ELF-1 (cell line): ENCODE measurements around the gene GDF2.

ENCODE experiments used
- DNase-seq: peaks from one replicate; pipeline ENCODE4 v3.0.0-alpha.2; 2016; ENCODE audit warnings: low read depth, low spot score

Gene GDF2

DNA sequence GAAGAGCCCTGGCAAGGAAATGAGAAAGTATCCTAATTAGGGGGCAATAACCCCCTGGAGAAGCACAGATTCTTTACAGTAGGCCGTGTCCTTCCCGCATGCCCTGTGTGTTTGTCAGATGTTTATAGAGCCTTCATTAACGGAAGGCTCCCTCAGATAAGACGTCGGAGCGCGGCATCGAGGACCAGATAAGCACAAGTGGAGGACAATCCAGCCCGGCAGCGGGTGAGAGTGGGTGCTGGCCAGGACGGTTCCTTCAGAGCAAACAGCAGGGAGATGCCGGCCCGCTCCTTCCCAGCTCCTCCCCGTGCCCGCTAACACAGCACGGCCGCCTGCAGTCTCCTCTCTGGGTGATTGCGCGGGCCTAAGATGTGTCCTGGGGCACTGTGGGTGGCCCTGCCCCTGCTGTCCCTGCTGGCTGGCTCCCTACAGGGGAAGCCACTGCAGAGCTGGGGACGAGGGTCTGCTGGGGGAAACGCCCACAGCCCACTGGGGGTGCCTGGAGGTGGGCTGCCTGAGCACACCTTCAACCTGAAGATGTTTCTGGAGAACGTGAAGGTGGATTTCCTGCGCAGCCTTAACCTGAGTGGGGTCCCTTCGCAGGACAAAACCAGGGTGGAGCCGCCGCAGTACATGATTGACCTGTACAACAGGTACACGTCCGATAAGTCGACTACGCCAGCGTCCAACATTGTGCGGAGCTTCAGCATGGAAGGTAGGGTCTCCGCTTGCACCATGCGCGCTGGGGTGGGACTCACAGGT is at the start of gene GDF2:
TSS of gene GDF2 (plus strand) at position 155 of the 762 bp plus-strand sequence. CDS start at position 370, 215 bp downstream.
- no peak for DNase-seq

DNA sequence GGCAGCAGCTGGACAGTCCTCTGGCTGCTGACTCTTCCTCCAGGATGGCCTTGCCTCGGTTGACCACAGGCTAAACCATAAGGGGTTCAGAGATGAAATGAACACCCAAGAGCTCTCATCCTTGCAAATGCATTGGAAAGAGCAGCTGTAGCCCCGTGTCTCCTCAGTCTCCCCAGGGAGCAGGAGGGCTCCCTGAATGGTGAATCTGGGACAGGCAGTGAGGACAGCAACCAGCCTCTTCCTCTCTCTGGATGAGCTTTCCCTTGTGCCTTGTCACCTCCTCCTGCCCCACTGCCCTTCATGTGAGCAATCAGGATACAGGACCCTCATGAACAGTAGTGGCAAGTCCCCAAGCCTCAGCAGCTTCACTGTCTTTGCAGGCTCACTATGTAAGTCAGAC is 46.2 kb upstream of the GDF2 start:
- no peak for DNase-seq

DNA sequence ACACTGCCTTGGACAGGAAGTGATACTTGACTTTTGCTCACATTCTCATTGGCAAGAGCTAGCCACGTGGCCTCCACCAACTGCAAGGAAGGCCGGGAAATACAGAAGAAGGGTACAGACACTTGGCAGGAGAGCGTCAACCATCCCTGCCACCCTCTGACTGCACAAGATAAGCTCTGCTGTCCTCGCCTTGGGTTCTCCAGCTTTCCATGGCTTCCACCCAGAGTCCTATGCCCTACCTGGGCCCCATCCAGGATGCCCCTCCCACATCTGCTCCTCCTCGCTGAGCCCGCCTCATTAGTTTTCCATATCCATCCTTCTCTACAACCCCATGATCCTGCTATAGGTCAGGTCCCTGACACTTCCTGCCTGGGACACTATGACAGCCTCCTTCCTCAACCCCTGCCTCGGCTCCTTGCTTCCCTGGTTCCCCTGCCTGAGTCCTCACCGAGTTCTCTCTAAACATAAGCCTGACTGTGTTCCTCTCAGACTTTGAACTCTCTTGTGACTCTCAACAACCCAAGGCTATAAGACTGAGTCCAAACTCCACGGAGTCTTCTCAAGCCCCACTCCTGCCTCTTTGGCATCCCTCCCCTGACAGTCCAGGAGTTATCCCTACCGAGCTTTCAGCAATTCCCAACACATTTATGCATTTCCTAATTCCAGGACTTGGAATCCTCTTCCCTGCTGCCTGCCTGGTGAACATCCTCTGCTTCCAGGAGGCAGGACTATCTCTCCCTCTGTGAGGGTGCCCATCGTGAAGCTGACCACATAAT is 45.5 kb upstream of the GDF2 start:
- DNase-seq, result no peak

DNA sequence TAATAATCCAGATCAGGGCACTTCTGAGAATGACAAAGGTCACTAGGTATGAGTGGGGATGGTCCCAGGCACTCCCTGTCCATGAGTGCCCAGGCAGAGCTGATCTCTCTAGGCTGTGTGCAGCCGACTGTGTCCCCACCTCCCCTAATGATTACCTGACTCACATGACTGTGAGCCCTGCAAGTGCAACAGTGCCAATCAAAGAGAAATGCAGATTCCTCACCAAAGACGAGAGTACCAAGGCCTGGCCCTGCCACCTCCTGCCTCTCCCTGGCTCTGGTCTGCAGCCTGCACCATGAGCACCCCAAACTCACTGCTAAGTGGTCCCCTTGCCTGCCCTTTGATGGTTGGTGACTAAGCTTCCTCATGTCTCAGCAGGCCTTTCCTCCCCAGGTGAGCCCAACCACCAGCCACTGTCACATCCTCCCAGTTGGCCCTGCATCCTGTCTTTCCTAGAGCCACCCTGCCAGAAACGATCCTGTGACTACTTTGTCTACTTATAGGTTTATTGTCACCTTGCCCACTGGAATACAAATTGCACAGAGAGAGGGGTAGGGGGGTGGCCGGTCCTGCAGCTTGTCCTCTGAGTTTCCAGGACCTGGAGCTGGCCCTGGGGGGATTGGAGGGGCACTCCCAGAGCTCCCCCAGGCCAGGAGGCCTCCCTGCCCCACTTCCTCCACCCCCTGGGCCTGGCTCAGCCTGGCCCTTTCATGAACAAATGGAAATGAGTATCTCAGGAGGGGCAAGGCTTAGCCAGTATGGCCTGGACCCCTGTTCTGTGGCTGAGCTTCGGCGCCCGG is 44.7 kb upstream of the GDF2 start:
- no peak for DNase-seq

DNA sequence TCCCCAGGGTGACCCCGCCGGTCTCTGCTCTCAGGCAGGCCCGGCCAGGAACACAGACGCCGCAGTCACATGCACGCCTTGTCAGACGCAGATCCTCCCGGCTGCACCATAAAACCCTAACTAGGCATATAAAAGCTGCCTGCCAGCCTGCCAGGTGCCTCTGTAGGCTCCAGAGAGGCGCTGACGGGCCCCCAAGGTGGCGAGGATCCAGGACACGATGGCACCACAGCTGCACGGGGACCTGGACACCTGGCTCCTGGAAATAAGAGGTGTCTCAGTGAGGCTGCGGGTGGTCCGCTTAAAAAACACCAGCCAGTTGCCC is 44.1 kb upstream of the GDF2 start:
- no peak for DNase-seq

DNA sequence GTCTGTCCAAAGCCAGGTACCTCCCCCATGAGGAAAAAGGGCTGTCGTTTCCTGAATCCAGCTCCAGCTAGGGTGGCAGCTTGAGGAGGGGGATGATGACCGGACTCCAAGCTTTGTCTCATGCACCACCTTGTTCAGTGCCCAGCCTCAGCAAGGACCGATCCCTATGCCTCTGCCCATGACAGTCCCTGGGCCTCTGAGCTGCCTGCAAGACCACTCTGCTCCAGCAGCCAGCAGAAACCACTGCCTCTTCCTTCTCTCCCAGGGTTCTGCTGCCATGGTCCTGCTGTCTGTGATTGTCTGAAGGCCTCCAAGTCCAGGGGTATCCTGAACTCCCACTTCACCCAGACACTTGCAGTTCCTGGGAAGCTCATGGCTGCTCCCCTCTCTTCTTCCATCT is 43.5 kb upstream of the GDF2 start:
- no peak for DNase-seq

DNA sequence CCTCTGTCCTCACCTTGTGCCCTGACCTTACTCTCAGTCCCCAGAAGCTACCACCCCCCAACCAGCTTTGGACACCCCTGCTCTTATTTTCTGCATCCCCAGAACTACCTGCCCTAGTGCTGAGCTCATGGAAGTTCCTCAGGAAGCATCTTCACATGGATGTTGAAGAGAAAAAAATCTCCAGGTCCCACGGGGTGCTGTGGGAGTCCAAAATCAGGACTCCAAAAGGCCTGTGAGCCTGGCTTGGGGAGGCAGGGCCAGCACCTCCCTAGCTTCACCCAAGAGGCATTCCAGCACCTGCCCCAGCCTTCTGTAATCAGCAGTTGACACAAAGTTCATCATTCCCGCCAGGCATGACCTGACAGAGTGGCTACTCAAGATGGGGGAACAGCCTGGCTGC is 43.0 kb upstream of the GDF2 start:
- no peak for DNase-seq

DNA sequence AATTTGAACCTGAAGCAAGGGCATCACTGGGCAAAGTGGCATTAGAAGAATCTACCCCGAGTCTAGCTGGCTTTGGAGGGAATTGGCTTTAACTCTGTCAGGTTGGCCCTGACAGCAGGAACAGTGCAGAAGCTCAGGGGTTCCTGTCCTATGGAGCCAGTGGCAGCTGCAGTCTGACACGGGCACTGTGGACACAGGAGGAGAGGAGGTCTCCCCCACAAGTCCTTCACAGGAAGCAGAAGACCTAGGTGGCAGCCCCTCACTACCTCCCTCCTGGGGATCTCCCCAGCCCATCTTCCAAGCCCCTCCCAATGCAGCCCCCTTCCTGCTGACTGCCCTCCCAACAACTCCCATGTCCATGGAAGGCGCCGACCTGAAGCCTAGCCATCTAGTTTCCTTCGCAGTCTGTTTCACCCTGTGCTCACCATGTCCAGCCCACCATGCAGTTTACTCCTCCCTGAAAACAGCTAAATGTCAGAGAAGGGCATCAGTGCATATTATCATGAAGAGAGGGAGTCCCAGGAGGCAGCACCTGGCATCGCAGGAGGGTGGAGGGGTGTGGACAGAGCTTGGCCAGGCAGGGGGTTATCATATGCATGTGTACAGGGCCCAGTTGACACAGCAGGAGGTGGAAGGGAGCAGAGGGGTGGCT is 40.1 kb upstream of the GDF2 start:
- no peak for DNase-seq

DNA sequence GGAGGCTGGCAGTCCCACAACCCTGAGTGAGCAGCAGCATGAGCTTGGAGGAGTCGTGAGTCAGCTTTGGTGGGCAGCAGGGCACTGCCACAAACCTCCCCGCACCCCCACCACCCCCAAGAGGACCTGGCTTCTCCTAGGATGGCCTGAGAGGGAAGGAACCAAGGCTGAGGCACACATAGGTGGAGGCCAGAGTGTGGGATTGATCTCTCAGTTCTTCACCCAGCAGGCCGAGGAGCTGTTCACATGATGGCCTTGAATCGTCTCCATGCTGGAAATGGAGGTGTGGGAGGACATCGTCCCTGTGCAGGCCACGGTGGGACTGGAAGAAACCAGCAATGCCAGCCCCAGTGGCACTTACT is 39.6 kb upstream of the GDF2 start:
- DNase-seq, result no peak

DNA sequence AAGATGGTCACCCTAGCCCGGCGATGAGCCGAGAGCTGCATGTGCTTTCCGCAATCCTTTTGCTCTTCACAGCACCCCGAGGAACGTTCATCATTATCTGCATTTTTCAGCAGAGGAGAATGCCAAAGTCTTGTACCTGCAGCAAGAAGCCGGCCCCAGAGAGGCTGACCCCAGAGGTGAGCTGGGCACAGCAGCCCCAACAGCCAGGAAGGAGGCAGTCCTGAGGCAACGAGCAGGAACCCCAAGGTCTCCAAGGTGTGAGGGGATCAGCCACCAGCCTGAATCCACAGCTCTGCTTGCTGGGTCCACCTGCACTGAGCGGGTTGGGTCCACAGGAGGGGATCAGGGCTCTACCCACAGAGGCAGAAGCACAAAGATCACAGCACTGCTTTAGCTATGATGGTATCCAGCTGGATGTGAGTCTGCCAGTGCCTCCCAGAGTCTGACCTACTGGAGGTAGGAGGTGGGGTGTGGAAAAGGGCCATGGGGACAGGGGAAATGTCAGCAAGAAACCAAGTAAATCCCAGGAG is 39.1 kb upstream of the GDF2 start:
- DNase-seq, result no peak

DNA sequence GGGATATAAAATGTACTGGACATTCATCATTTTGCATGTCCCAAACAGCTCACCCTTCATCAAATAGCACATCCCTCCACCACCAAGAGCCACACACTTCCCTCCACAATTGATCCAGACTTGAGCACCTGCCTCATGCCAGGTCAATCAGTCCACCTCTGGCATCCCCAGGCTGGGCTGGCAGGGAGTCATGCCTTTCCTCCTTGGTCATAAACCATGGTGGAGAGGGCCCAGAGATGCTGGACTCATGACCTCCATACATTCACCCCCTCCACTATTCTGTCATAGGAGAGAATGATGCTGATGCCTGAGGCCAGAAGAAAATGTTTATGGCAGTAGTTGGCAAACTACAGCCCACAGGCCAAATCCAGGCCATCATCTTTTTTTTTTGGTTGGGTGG is 38.4 kb upstream of the GDF2 start:
- no peak for DNase-seq

DNA sequence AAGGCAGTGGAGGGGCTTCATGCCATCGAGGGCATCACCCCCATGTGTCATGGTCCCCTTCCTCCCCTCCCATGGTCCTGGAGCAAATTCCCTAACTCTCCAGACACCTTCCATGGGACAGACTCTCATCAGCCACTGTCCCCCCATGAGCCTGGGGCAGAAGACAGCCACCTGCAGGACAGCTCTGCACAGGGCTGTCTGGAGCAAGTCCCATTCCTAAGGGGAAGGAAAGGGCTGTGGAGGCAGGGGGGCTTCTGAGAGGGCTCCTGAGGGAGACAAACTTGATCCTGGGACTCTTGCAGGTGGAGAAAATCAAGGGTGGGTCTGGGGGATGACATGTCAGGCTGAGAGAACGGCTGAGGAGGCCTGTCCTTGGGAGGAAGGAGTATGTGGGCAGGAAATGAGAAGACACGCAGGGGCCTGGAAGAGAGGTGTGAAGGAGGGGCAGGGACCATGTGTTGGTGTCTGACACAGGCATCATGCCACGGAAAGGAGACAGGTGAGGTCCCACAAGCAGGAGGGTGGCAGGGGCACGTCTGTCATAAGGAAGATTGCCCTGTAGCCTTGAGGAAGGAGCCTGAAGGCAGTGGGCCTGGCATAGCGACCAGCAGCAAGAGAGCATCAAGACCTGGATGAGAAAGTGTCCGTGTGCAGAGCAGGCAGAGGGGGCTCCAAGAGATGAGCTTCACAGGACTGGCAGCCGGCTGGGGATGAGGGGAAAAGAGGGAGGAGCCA is 36.7 kb upstream of the GDF2 start:
- no peak for DNase-seq

DNA sequence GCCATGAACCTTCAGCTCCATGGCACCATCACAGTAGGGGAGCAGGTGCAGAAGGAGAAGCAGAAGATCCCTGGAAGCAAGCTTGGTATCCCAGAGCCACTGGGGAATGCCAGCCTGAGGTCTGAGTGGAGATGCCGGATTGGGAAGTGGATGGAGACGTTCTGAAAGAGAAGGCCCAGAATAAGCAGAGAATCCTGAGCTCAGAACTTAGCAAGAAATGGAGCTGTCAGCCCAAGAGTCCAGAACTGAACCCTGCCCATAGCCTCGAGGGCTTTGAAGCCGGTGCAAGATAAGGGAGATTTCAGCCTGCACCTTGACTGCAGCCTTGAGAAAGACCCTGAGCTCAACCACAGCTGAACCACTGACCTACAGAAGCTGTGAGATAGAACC is 36.1 kb upstream of the GDF2 start:
- no peak for DNase-seq

DNA sequence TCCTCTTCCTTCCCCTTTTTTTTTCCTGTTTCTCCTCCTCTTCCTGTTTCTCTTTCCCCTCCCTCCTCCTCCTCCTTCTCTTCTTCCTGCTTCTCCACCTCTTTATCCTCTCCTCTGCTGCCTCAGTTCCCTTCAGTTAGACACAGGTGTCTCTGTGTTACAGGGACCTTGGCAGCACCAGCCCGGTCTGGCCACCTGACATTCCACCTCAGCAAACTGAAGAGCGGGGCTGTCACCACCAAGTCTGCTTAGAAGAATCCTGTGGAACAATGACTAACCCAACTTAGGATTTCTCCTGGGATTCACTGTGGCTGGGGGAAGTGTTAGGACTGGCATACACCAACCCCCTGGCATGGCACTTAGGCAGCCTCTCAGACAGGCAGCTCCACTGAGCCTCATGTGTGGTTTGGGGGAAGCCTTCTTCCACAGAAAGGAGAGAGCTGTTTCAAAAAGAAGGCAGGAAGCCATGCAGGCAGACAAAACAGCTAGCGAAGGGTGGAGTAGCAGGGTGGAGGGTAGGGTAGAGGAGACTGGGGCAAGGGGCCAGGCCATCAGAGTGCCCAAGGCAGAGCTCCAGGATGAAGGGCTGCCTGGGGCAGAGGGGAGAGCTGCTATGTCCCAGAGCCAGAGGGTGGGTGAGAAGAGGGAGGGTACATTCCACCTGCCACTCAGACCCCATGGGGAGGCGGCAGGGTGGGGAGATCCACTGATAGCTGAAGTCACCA is 35.5 kb upstream of the GDF2 start:
- DNase-seq, result no peak

DNA sequence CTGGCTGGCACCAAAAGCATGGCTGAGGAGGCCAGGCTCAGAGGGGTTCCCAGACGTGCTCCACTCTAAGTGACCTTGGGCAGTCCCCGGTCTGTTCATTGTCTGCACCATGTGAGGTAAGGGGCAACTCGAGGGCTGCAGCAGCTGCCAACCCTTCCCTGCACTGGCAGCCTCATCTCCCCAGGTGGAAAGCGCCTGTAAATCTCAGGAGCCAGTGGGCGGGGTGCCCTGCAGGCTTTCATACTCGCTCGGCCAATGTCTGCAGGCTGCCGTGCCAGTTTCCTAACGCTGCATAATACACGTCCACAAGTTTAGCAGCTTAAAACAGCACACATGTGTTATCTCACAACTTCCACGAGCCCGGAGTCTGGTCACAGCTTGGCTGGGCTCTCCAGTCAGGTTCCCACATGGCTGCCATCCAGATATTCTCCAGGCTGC is 34.9 kb upstream of the GDF2 start:
- DNase-seq, result peak; percentile 19

DNA sequence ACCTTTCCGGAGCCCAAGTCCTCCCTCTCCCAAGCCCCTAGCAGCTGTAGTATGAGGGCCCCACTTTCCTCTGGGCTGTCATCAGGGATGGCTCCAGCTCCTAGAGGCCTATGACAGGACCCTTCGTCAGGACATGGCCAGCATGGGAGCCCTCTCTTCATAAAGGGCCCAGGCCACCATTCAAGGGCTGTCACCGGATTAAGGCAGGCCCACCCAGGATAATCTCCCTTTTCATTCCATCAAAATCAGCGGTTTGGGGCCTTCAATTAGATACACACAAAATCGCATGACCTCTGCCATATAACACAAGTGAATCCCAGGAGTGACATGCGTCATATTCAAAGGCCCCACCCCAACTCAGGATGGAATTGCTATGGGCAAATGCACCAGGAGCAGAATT is 34.4 kb upstream of the GDF2 start:
- DNase-seq, result no peak

DNA sequence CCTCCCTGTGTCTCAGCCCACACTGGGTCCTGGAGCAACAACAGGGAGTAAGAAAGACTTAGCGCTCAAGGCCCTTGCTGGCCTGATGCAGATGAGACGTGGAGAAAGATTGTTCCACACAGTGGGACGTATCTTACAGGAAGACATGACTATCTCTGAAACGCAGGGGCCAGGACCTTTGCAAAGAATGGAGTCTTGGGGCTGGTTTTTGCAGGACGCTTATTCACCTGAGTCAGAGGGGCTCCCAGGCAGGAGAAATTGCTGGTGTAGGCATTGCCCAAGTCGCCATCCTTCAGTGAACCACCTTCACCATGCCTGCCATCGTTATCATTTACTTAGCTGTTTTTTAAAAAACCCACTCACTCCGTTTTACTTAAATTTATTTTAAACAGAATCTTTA is 34.0 kb upstream of the GDF2 start:
- DNase-seq, result no peak

DNA sequence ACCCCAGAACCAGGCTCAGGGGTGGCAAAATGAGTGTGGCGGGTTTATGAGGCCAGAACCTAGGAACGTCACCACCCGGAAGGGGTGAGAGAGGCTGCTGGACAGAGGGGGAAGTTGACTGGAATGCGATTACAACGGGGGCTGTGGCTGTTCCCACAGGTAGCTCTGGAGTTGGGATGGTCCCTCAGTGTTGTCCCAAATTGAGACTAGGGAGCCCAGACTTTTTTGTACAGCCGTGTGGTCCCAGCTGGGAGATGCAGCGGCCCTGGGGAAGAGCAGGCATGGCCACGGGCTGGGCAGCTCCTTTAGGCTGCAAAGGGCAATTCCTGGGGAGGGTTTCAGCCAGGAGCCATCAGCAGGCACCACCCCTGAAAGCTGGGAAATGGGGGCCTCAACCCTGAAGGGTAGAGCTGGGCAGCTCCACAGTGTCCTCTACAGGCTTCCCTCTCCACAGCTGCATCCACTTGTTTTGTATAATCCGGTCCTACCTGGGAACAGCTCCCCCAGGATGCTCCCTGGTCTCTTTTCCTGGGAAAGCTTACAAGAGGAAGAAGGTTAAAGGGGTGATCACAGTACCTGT is 33.2 kb upstream of the GDF2 start:
- DNase-seq, result no peak

DNA sequence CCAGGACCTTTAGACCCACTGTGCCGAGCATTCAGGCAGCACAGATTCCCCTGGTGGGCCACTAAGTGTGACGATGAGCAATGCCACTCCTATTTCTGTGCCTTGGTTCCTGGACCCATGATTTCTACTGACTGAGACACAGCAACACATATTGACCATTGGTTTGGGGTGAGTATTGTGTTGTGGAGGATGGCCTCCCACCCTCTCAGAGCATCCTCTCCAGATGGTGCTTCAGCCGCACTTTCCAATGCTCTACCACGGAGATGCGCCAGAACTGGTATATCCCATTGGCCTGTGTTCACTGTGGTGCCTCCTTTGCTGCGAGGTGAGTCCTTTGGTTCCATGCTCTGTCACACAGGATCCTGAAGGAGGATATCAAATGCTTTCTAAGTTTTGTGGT is 32.3 kb upstream of the GDF2 start:
- DNase-seq, result no peak

DNA sequence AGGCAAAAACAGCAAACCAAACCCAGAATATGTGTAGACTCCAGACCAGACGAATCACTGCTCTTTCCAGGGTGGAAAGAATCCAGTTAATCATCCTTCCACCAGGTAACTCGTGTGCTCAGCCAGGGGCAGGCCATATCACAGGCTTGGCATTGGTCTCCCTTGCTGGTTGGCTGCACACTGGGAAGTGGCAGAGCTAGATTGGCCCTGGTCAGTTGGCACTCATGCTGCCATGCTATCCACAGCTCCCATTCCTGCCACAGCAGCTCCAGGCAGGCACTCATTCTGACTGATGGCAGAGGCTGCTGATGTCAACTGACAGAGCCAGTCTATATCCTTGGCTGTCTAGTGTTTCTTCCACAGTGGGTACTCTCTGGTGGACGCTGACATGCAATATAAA is 31.9 kb upstream of the GDF2 start:
- no peak for DNase-seq
